Measurements from ENCODE around the gene ARHGAP32. TPM values are rescaled to one million over a fixed set of nuclear protein-coding genes. Genes with fewer than 3 reads are reported as not detected.

ARHGAP32 gene
- 4.9 TPM for total RNA-seq

DNA sequence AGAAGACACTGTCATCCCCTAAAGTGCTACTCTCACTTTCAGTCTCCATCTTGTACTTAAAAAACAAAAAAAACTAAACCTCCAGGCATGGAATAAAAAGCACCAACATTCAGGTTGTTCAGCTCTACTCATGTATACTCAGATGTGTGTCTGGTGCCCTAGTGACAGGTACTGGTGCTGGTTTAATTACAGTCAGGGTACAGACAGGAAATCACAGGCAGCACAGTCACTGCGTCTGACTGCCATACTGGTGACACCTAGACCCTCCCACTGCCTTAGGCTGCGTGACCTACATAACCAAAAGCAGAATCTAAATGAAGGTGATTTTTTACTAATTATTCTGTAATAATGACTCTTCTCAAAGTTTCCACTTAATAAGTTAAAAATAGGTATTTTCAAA lies at the start of gene ARHGAP32:
Gene ARHGAP32, minus strand, starts transcription at position 176 of the 400 bp plus-strand sequence. Its CDS starts 127 bp downstream, at position 49.
- Histone ChIP-seq H3K4me3 (ENCODE audit: low read length) (no peak within 1 kb of the TSS), H3K9me3 (ENCODE audit: low read depth, low read length) (no peaks in the 10 kb centered on the region), H3K4me1 (ENCODE audit: insufficient read depth, low read length) (peaks cover 5% of the 10 kb centered on the region), H3K27me3 (ENCODE audit: insufficient read depth, low read length) (no peaks in the 10 kb centered on the region)

DNA sequence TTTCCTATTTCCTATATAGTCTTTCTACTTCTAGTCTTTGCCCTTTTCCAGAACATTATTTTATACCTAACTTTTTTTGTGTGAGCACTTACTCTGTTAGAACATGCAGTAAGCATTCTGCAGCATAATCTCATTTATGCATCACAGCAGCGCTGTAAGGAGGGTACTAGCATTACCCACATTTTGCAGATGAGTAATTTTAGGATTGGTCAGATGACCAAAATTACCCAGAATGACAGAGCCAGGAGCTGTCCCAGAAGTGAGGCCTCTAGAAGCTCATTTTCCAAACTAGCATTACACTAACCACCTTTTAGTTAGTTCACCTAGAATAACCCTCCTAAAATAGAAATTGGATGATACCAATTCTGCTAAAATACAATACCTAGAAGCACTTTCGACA lies 47.1 kb upstream of the ARHGAP32 start:
- H3K27me3 ChIP-seq (ENCODE audit: insufficient read depth, low read length), result no peaks in the 10 kb centered on the region
- no peak overlapping the region for H3K4me3 ChIP-seq (ENCODE audit: low read length)
- no peaks in the 10 kb centered on the region for H3K4me1 ChIP-seq (ENCODE audit: insufficient read depth, low read length)
- no peaks in the 10 kb centered on the region for H3K9me3 ChIP-seq (ENCODE audit: low read depth, low read length)

DNA sequence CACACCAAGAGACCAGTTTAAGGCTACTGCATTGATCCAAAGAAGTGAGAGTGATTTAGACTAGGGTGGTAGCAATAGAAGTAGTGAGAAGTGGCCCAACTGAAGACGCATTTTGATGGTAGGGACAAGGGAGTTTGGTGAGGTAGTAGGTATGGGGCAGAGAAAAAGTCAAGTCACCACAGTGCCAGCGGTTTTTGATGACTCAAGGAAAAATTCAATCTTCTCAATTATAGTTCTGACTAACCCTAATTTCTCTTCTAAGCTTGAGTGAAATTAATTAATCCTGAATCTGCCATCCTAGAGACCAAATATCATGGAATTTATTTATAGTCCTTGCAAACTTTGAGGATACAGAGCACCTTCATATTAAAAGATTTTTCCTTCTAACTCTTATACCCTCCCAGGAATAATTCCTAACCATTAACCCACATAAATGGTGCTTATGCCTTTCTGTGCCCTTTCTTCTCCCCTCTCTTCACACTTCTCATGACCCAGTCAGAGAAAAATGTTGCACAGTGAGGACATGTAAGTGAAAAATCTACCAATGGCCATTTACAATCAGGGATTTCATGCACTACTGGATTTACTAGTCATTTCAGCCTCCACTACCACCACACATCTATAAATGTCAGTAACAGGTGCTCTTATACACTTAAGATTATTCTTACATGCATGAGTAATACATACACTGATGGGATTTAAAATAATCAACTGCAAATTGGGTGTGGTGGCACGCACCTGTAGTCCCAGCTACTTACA lies 45.9 kb upstream of the ARHGAP32 start:
- Histone ChIP-seq H3K27me3 (ENCODE audit: insufficient read depth, low read length) (no peaks in the 10 kb centered on the region), H3K9me3 (ENCODE audit: low read depth, low read length) (no peaks in the 10 kb centered on the region), H3K4me1 (ENCODE audit: insufficient read depth, low read length) (no peaks in the 10 kb centered on the region), H3K4me3 (ENCODE audit: low read length) (no peak overlapping the region)

DNA sequence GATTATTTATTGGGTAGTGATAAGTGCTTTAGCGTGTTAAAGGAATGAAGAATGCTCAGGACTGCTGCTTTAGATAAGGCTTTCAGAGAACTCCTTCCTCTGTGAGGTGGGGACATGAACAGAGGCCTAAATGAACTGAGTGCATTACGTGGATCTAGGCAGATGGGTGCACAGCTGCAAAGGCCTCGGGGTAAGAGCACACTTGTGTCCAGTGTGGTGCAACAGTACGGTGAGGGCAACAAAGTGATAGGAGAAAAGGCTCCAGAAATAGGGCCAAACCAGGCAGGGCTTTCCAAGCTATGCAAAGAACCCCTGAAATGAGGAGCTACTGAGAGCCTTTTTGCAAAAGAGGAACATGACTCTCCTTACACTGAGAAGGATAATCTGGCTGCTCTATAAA lies 45.3 kb upstream of the ARHGAP32 start:
- H3K9me3 ChIP-seq (ENCODE audit: low read depth, low read length), result no peaks in the 10 kb centered on the region
- no peak overlapping the region for H3K4me3 ChIP-seq (ENCODE audit: low read length)
- no peaks in the 10 kb centered on the region for H3K4me1 ChIP-seq (ENCODE audit: insufficient read depth, low read length)
- no peaks in the 10 kb centered on the region for H3K27me3 ChIP-seq (ENCODE audit: insufficient read depth, low read length)

DNA sequence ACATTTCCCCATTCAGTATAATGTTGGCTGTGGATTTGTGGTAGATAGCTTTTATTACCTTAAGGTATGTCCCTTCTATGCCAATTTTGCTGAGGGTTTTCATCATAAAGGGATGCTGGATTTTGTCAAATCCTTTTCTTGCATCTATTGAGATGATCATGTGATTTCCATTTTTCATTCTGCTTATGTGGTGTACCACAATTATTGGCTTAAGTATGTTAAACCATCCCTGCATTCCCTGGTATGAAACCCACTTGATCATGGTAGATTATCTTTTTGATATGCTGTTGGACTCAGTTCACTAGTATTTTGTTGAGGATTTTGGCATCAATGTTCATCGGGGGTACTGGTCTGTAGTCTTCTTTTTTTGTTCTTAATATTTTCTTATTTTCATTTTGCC lies 44.7 kb upstream of the ARHGAP32 start:
- no peak overlapping the region for H3K4me3 ChIP-seq (ENCODE audit: low read length)
- H3K9me3 ChIP-seq (ENCODE audit: low read depth, low read length), result no peaks in the 10 kb centered on the region
- H3K27me3 ChIP-seq (ENCODE audit: insufficient read depth, low read length), result no peaks in the 10 kb centered on the region
- H3K4me1 ChIP-seq (ENCODE audit: insufficient read depth, low read length), result no peaks in the 10 kb centered on the region

DNA sequence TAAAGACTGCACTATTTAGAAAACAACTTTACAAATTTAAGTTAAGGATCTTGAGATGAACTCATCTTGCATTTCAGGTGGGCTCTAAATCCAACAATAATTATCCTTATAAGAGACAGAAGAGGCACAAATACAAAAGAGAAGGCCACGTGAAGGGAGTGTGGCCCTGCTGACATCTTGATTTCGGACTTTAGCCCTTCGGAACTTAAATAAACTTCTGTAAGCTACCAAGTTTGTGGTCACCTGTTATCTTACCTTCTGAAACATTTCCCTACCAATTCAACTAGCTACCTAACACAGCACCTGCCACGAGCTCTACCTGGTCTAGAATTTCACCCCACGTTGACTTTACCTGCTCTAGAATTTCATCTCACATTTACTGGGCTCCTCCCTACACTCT lies 42.9 kb upstream of the ARHGAP32 start:
- Histone ChIP-seq H3K4me1 (ENCODE audit: insufficient read depth, low read length) (no peaks in the 10 kb centered on the region), H3K27me3 (ENCODE audit: insufficient read depth, low read length) (no peaks in the 10 kb centered on the region), H3K9me3 (ENCODE audit: low read depth, low read length) (no peaks in the 10 kb centered on the region), H3K4me3 (ENCODE audit: low read length) (no peak overlapping the region)

DNA sequence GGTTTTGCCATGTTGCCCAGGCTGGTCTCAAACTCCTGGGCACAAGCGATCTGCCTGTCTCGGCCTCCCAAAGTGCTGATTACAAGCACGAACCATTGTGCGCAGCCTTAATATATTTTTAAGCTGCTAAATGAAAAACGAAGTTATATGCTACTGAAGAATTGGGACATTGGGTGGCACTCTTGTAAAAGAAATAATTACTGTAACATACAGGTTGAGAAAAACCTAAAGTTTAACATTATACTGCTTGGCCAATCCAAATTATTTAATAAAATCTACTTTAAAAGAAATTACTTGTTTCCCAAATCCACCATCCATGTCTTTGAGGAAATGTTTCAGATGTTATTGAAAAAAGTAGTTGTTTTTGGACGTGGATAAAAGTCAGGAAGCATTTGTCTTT lies 37.9 kb upstream of the ARHGAP32 start:
- no peak overlapping the region for H3K4me3 ChIP-seq (ENCODE audit: low read length)

DNA sequence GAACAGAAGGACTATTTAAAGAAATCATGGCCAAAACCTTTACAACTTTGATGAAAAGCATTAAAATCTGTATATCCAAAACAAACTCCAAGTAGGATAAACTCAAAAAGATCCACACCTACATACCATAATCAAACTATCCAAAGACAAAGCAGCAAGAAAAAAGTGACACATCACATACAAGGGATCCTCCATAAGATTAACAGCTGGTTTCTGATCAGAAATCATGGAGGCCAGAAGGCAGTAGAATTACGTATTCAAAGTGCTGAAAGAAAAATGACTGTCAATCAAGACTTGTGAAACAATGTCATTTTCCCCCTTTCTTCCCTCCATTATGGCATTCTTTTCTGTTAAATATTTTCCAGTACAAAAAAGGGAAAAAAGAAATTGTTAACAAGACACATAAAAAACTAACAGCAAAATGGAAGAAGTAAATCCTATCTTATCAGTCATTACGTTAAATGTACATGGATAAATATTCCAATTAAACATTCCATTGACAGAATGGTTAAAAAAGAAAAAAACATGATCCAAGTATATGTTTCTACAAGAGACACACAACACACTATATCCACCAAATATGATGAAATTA lies 34.2 kb upstream of the ARHGAP32 start:
- H3K4me3 ChIP-seq (ENCODE audit: low read length), result no peak overlapping the region
- H3K4me1 ChIP-seq (ENCODE audit: insufficient read depth, low read length), result no peaks in the 10 kb centered on the region
- no peaks in the 10 kb centered on the region for H3K27me3 ChIP-seq (ENCODE audit: insufficient read depth, low read length)
- peaks cover 27% of the 10 kb centered on the region for H3K9me3 ChIP-seq (ENCODE audit: low read depth, low read length)

More for the DNA sequence above, 37.9 kb upstream of the ARHGAP32 start:
- Histone ChIP-seq H3K4me1 (ENCODE audit: insufficient read depth, low read length) (no peaks in the 10 kb centered on the region), H3K9me3 (ENCODE audit: low read depth, low read length) (peaks cover 27% of the 10 kb centered on the region), H3K27me3 (ENCODE audit: insufficient read depth, low read length) (no peaks in the 10 kb centered on the region)

DNA sequence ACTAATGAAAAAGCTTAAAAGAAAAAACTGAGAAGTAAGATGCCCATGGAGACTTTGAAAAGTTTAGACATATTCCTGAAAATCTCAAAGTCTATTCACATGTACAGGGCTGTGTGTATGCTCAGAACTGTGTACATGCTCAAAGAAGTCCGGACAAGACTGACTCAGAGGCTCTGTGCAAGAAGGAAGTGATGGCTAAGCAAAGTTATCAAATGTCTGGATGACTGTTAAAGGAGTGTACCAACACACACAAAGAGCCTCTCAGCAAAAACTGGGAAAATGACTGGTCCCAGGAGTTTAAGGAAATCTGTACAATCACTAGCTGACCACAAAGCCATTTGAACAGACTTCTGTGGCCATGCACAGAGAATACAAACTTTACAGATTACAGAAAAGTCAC lies 33.1 kb upstream of the ARHGAP32 start:
- Histone ChIP-seq H3K4me1 (ENCODE audit: insufficient read depth, low read length) (no peaks in the 10 kb centered on the region), H3K9me3 (ENCODE audit: low read depth, low read length) (peaks cover 27% of the 10 kb centered on the region), H3K27me3 (ENCODE audit: insufficient read depth, low read length) (no peaks in the 10 kb centered on the region), H3K4me3 (ENCODE audit: low read length) (no peak overlapping the region)

DNA sequence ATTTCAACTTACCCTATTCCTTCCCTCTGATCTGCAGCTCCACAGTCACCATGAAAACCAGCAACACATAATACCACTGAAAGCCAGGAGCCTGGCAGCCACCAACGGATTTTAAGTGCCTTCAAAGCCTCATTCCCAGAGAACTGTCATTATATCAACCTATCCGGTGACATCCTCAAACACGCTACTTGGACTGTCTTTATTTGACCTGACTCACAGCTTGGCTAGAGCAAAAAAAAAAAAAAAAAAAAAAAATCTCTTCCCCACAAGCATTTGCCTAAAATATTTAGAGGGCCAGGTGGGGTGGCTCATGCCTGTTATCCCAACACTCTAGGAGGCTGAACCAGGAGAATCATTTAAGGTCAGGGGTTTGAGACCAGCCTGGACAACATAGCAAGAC lies 32.4 kb upstream of the ARHGAP32 start:
- H3K27me3 ChIP-seq (ENCODE audit: insufficient read depth, low read length), result no peaks in the 10 kb centered on the region
- no peak overlapping the region for H3K4me3 ChIP-seq (ENCODE audit: low read length)
- H3K9me3 ChIP-seq (ENCODE audit: low read depth, low read length), result peaks cover 27% of the 10 kb centered on the region
- no peaks in the 10 kb centered on the region for H3K4me1 ChIP-seq (ENCODE audit: insufficient read depth, low read length)

DNA sequence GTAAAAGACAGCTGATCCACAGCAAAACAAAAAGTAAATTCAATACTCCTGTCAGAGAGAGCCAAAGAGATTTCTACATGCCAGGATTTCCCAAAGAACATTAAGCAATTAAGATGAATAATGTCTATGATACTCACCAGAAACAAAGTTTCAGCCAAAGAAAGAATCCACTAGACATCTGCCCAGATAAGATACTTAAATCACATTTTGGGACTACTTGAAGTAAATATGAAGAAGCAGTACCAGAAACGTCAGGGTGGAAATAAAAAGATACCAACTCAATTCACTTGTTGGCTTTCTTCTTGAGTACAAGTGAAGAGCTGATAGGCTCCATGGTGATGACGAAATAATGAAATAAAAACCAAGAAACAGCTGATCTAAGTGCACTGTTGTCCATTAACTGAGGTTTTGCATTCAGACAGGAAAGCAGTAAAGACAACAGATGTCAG lies 31.6 kb upstream of the ARHGAP32 start:
- H3K9me3 ChIP-seq (ENCODE audit: low read depth, low read length), result peaks cover 27% of the 10 kb centered on the region
- H3K4me1 ChIP-seq (ENCODE audit: insufficient read depth, low read length), result no peaks in the 10 kb centered on the region
- H3K4me3 ChIP-seq (ENCODE audit: low read length), result no peak overlapping the region
- no peaks in the 10 kb centered on the region for H3K27me3 ChIP-seq (ENCODE audit: insufficient read depth, low read length)

DNA sequence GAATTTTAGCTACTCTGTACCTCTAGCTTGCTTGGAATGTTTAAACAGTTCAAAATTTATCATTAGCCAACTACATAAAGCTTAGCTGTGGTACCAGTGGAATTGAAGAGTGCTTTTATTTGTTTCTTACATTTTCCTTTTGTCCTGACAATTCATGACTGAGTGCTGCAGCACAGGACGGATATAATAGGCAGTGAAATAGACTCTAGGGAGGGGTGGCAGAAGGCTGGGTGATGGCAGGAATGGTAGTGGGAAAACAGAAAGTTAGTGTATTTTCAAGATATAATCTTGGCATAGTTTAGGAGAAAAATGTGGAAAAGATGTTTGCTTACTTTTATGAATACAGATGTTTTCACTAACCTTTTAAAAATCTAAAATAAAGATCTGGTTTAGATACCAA lies 31.1 kb upstream of the ARHGAP32 start:
- H3K27me3 ChIP-seq (ENCODE audit: insufficient read depth, low read length), result no peaks in the 10 kb centered on the region
- H3K4me1 ChIP-seq (ENCODE audit: insufficient read depth, low read length), result no peaks in the 10 kb centered on the region
- peaks cover 27% of the 10 kb centered on the region for H3K9me3 ChIP-seq (ENCODE audit: low read depth, low read length)
- no peak overlapping the region for H3K4me3 ChIP-seq (ENCODE audit: low read length)

DNA sequence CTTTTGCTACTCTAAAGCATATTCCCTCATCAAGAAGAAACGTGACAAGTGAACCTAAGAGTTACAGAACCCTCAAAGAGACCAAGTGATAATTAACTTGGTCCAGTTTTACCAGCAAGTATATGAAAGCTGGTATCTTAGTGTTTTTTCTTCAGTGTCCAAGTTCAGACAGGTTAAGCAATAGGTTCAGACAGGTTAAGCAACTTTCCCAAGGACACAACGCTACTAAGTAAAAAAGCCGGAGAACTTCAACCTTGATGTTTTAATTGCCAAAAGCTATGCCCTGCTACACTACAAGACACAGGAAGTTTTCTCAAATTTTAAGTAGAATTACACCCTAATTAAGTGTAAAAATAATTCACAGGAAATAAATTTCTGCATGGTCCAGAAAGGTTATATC lies 30.0 kb upstream of the ARHGAP32 start:
- Histone ChIP-seq H3K9me3 (ENCODE audit: low read depth, low read length) (peaks cover 20% of the 10 kb centered on the region), H3K27me3 (ENCODE audit: insufficient read depth, low read length) (no peaks in the 10 kb centered on the region), H3K4me3 (ENCODE audit: low read length) (no peak overlapping the region), H3K4me1 (ENCODE audit: insufficient read depth, low read length) (no peaks in the 10 kb centered on the region)

DNA sequence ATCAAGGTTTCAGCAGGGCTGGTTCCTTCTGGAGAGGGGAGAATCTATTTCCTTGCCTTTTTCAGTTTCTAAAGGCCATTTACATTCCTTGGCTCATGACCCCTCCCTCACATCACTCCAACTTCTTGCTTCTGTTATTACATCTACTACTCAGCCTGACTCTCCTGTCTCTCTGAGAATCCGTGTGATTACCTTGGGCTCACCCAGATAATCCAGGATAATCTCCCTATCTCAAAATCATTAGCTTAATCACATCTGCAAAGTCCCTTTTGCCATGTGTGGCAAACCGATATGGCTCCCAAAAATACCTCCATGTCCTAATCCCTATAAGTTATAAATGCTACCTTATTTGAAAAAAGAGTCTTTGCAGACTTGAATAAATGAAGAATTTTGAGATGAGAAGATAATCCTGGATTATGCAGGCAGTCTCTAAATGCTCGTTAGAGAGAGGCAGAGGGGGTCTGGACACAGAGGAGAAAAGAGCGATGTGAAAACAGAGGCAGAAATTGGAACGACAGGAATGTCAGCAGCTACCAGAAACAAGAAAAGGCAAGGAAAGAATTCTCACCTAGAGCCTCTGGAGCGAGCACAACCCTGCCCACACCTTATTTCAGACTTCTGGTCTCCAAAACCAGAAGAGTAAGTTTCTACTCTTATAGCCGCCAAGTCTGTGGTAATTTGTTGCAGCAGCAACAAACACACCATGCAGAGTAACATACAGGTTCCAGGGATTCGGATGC lies 23.6 kb upstream of the ARHGAP32 start:
- H3K27me3 ChIP-seq (ENCODE audit: insufficient read depth, low read length), result no peaks in the 10 kb centered on the region

DNA sequence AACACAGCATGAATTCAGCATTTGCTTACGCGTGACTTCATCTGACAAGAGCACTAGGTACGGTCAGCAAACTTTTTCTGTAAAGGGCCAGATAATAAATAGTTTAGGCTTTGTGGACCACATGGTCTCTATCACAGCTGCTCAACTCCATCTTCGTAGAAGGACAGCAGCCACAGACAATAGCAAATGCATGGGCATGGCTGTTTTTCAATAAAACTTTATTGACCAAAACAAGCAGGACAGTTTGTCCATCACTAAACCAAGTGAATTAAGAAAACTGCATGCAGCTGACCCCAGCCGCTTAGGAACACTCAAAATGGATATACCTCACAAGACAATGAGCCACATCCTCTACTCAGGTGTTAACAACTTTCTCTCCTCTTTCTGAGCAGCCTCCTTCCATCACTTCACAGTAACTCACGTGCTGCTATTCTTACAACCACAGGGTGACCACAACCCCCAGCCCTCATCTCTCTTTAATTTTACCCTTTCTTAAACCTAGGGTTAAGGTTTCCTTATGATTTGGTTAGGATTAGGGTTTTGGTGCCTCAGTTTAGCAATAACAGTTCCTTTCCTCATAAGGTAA lies 22.7 kb upstream of the ARHGAP32 start:
- Histone ChIP-seq H3K27me3 (ENCODE audit: insufficient read depth, low read length) (no peaks in the 10 kb centered on the region), H3K9me3 (ENCODE audit: low read depth, low read length) (no peaks in the 10 kb centered on the region), H3K4me1 (ENCODE audit: insufficient read depth, low read length) (no peaks in the 10 kb centered on the region), H3K4me3 (ENCODE audit: low read length) (no peak overlapping the region)

More for the DNA sequence above, 23.6 kb upstream of the ARHGAP32 start:
- Histone ChIP-seq H3K4me3 (ENCODE audit: low read length) (no peak overlapping the region), H3K9me3 (ENCODE audit: low read depth, low read length) (no peaks in the 10 kb centered on the region), H3K4me1 (ENCODE audit: insufficient read depth, low read length) (no peaks in the 10 kb centered on the region)
